ENCODE results near the gene TMC7.

DNA sequence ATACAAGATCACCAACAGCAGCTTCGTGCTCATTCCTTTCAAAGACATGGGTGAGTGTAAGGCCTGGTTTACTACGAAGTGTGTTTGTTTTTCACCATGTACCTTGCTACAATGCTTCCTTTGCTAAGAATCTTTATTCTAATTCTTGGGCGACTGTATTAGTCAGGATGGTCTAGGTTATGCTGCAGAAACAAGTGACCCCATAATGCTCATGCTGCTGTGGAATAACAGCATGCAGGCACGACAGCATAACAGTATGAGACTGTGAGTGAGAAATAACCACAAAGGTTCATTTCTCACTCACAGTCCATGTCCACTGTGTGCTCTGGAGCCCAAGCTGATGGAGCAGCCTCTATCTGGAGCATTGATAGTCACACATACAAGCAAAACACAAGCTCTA lies 38.0 kb downstream of the TMC7 start:
- TF ChIP-seq CTCF (conservative IDR thresholded peaks at IDR 0.05 in 1 of 2, IDR thresholded peaks at IDR 0.05 in 1 of 2; ENCODE audit: low read depth in 1 of 2, low read length in 2 of 2) (no peak), EZH2 (IDR thresholded peaks at IDR 0.05; ENCODE audit: low read length, missing control alignments) (no peak)
